Esophagus muscularis mucosa (tissue), 4 donors: ENCODE data around the gene CHN1.

Source experiments
- EP300 ChIP-seq: sonication (generic); formaldehyde crosslinking; IDR thresholded peaks from one replicate; pipeline ENCODE4 v1.6.1; 2017; ENCODE audit warnings: antibody characterized with exemption
- POLR2A ChIP-seq: fragments of 450-650 bp; IDR thresholded peaks from one replicate; pipeline ENCODE4 v1.6.1; 2017; ENCODE audit warnings: antibody characterized with exemption, moderate library complexity, mild to moderate bottlenecking, low read depth
- TF ChIP-seq, protein P1 (sequence below), 3 experiments: fragments of 200-600 bp in 2 of 3; fragments of 450-650 bp in 1 of 3; sonication (generic) in 2 of 3; IDR thresholded peaks; one replicate each; pipeline ENCODE4 v1.5.1; 2017 to 2019; ENCODE audit warnings: antibody characterized with exemption in 3 of 3, mild to moderate bottlenecking in 2 of 3, moderate library complexity in 1 of 3

DNA sequence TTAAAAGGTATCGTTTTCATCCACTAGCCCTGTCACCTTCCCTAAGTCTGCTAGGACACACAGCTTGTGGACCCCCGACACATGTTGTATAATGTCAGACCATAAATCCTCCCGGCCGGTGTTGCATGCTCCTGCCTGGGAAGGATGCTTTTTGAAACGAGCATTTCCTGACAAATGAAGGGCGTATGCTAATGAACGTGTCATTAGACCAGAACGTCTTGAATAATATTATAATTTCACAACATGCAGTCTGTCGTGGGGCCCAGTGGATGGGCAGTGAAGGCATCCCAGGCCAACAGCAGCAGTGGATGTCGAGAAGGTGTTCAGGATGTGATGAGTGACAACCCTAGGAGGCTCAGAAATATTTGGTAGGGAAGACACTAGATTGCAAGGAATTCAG is 248.4 kb downstream of the CHN1 start:
- TF ChIP-seq, protein P1, sequence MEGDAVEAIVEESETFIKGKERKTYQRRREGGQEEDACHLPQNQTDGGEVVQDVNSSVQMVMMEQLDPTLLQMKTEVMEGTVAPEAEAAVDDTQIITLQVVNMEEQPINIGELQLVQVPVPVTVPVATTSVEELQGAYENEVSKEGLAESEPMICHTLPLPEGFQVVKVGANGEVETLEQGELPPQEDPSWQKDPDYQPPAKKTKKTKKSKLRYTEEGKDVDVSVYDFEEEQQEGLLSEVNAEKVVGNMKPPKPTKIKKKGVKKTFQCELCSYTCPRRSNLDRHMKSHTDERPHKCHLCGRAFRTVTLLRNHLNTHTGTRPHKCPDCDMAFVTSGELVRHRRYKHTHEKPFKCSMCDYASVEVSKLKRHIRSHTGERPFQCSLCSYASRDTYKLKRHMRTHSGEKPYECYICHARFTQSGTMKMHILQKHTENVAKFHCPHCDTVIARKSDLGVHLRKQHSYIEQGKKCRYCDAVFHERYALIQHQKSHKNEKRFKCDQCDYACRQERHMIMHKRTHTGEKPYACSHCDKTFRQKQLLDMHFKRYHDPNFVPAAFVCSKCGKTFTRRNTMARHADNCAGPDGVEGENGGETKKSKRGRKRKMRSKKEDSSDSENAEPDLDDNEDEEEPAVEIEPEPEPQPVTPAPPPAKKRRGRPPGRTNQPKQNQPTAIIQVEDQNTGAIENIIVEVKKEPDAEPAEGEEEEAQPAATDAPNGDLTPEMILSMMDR (IDR thresholded peaks at IDR 0.05): no peak
- TF ChIP-seq POLR2A (no peak), EP300 (no peak)
